Measurements from ENCODE around the gene RNU1-2. TPM values are rescaled to one million over a fixed set of nuclear protein-coding genes. Genes with fewer than 3 reads are reported as not detected.
"Not testable (repeated sequence)": the region's sequence is repeated elsewhere in the genome, so short reads cannot be mapped to it uniquely, and the experiment has no call there.

Gene RNU1-2
- total RNA-seq, 3 donors from 2014 or later, result 1,321 to 1,622 (median 1,616) TPM

DNA sequence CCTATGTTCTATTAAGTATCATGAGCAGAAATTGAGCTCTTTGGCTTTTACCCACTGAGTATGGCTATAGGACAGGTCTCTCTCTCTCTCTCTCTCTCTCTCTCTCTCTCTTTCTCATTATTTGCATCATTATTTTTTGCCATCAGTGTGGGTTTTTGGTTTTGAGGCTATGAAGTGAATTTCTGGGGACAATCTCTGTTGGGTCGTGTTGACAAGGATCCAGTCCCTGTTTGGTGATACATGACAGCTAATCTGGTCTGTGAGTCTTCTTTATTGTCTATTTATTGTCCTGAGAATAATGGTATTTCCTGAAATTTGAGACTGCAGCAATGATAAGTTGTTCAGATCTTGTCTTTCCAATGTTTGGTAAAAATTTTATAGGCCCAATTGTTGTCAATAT lies 1.9 kb downstream of the RNU1-2 start:
- H3K27me3 Mint-ChIP-seq (ENCODE audit: low read depth); H3K9me3 Mint-ChIP-seq; H3K36me3 Mint-ChIP-seq (ENCODE audit: insufficient read depth); ATAC-seq; DNase-seq: not testable (repeated sequence)
- H3K4me1 Mint-ChIP-seq (ENCODE audit: low read depth), result peaks cover 35% of the 10 kb centered on the region
- H3K4me3 Mint-ChIP-seq, result peak overlapping the region; percentile 54

DNA sequence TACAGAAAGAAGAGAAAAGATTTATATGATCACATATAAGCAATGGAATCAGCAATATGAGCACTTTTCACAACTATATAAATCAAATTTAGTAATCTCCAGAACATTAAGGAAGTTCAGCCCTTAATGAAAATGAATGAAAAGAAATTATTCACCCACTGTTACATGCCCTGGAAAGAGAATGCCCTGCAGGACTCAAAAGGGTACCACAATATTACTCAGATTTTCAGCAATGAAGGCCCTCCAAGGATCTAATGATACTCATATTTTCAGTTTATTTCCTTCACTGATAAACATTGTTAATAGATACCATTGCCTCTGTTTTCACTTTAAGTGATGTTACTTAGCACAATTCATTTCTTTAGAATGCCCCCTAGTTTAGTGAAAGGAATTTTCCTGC lies 2.5 kb downstream of the RNU1-2 start:
- not testable (repeated sequence) for DNase-seq; H3K27me3 Mint-ChIP-seq (ENCODE audit: low read depth); H3K36me3 Mint-ChIP-seq (ENCODE audit: insufficient read depth); ATAC-seq; H3K4me3 Mint-ChIP-seq; H3K9me3 Mint-ChIP-seq
- H3K4me1 Mint-ChIP-seq (ENCODE audit: low read depth), result peaks cover 35% of the 10 kb centered on the region

DNA sequence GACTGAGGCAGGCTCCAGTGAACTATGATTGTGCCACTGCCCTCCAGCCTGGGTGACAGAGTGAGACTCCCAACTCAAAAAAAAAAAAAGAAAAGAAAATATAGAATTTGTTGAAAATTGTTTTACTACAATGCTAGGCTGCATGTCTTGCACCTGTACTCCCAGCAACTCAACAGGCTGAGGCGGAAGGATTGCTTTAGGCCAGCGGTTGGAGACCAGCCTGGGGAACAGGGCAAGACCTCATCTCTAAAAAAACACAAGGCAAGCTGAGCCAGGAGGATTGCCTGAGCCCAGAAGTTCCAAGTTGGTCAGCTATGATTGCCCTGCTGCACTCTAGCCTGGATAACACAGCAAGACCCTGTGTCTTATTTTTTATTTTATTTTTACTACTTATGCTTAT lies 3.2 kb downstream of the RNU1-2 start:
- not testable (repeated sequence) for H3K36me3 Mint-ChIP-seq (ENCODE audit: insufficient read depth); H3K4me3 Mint-ChIP-seq; ATAC-seq; H3K27me3 Mint-ChIP-seq (ENCODE audit: low read depth); DNase-seq; H3K9me3 Mint-ChIP-seq
- peaks cover 35% of the 10 kb centered on the region for H3K4me1 Mint-ChIP-seq (ENCODE audit: low read depth)

- Mint-ChIP-seq H3K4me3 (no peak overlapping the region), H3K36me3 (ENCODE audit: insufficient read depth) (no peaks in the 10 kb centered on the region), H3K9me3 (no peaks in the 10 kb centered on the region), H3K27me3 (ENCODE audit: low read depth) (no peaks in the 10 kb centered on the region), H3K4me1 (ENCODE audit: low read depth) (peaks cover 33% of the 10 kb centered on the region)
- DNase-seq (no peak), ATAC-seq (no peak)
Observed at GRCh38 chr1:16900751-16901150, 5.0 kb downstream of the RNU1-2 start.

DNA sequence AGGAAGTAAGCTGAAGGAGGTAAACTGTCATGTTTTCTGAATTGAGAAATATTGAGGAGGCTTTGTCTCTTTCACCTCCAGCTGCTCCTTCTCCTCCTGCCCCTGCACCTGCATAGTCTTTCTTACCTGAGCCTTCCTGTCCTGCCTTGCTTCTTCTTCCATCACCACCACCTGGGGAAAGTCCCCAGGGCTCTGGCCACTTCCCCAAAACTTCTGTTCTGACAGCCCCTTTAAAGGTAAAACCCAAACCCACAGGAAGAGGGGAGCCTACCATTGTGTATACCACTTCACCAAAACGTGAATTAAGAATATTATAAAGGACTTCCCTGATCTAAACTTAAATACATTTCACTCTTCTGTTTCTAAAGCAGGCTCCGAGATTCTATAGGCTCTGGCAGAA lies 5.6 kb downstream of the RNU1-2 start:
- not testable (repeated sequence) for DNase-seq; H3K36me3 Mint-ChIP-seq (ENCODE audit: insufficient read depth); ATAC-seq; H3K4me3 Mint-ChIP-seq; H3K9me3 Mint-ChIP-seq; H3K27me3 Mint-ChIP-seq (ENCODE audit: low read depth)
- peaks cover 33% of the 10 kb centered on the region for H3K4me1 Mint-ChIP-seq (ENCODE audit: low read depth)

DNA sequence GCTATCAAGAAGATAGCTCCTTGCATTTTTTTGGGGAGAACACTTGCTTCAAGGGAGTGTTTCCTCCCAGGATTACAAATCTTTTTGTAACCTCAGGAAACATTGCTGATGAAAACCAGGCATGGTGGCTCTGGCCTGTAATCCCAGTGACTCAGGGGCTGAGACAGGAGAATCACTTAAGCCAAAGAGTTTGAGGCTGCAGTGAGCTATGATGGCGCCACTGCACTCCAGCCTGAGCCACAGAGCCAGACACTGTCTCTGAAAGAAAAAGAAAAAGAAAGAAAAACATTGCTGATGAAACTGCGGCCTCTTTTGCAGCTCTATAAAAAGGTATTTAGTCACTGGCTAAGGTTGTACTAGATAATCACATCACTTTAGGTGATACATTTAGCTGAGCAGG lies 7.3 kb downstream of the RNU1-2 start:
- no peak for ATAC-seq
- Mint-ChIP-seq H3K9me3 (no peaks in the 10 kb centered on the region), H3K4me3 (no peak overlapping the region)

DNA sequence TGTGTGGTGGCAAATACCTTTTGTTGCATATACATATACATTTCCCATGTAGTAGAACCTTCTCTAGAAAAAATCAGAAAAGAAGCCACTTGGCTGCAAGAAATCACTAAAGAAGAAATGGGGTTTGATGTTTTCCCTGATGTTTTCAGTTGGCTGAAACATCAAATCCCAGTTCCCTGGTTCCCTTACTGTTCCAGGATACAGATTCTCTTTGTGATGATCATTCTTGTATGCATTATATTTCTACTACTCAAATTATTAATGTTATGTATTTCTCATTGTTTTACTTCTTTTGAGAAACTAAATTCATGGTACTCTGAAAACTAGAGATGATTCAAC lies 7.6 kb downstream of the RNU1-2 start:
- Mint-ChIP-seq H3K9me3 (no peaks in the 10 kb centered on the region), H3K36me3 (ENCODE audit: insufficient read depth) (no peaks in the 10 kb centered on the region), H3K4me3 (no peak overlapping the region), H3K4me1 (ENCODE audit: low read depth) (peaks cover 18% of the 10 kb centered on the region), H3K27me3 (ENCODE audit: low read depth) (no peaks in the 10 kb centered on the region)
- ATAC-seq (no peak), DNase-seq (no peak)

More for the DNA sequence above, 7.3 kb downstream of the RNU1-2 start:
- no peaks in the 10 kb centered on the region for H3K36me3 Mint-ChIP-seq (ENCODE audit: insufficient read depth)
- H3K27me3 Mint-ChIP-seq (ENCODE audit: low read depth), result no peaks in the 10 kb centered on the region
- H3K4me1 Mint-ChIP-seq (ENCODE audit: low read depth), result peaks cover 20% of the 10 kb centered on the region
- DNase-seq, result no peak

DNA sequence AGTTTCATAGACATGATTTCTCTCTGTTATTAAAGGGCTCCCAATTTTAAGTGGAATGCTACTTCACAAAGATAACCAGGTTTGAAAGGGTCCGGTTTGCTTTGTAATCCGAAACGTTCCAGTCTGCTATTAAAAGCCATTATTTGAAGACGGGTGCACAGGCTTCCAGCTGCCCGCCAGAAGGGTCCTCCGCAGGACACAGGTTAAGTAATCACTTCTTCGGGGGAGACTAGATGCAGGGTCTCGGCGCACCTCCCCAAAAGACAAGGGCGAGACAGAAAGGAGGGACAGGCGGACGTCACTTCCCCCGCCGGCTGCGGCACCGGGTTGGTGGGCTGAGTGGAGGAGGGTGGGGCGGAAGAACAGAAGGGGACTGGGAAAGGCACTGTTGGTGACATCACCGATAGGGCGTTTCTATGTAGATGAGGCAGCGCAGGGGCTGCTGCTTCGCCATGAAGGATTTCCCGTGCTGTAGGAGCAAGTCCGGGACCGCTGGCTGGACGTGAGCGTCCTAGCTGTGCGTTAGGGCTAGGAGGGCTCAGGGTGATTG lies 8.9 kb downstream of the RNU1-2 start:
- H3K9me3 Mint-ChIP-seq, result no peaks in the 10 kb centered on the region
- no peaks in the 10 kb centered on the region for H3K36me3 Mint-ChIP-seq (ENCODE audit: insufficient read depth)
- peaks cover 16% of the 10 kb centered on the region for H3K4me1 Mint-ChIP-seq (ENCODE audit: low read depth)
- no peaks in the 10 kb centered on the region for H3K27me3 Mint-ChIP-seq (ENCODE audit: low read depth)
- DNase-seq (peak; percentile 98), ATAC-seq (peak; percentile 89 to 91)
- no peak overlapping the region for H3K4me3 Mint-ChIP-seq

GRCh38 chr1:16905110-16905867 lies 9.5 kb downstream of the RNU1-2 start:
- peak; percentile 77 to 84 for ATAC-seq
- peaks cover 16% of the 10 kb centered on the region for H3K4me1 Mint-ChIP-seq (ENCODE audit: low read depth)
- no peaks in the 10 kb centered on the region for H3K9me3 Mint-ChIP-seq
- no peak for DNase-seq
- H3K4me3 Mint-ChIP-seq, result no peak overlapping the region
- H3K36me3 Mint-ChIP-seq (ENCODE audit: insufficient read depth), result no peaks in the 10 kb centered on the region
- H3K27me3 Mint-ChIP-seq (ENCODE audit: low read depth), result no peaks in the 10 kb centered on the region

- no peaks in the 10 kb centered on the region for H3K27me3 Mint-ChIP-seq (ENCODE audit: low read depth)
- DNase-seq (no peak), ATAC-seq (peak in 1 of 2 donors; percentile 3)
- H3K4me3 Mint-ChIP-seq, result no peak overlapping the region
- peaks cover 10% of the 10 kb centered on the region for H3K4me1 Mint-ChIP-seq (ENCODE audit: low read depth)
- H3K36me3 Mint-ChIP-seq (ENCODE audit: insufficient read depth), result no peaks in the 10 kb centered on the region
- no peaks in the 10 kb centered on the region for H3K9me3 Mint-ChIP-seq
Observed at GRCh38 chr1:16905868-16906702, 10.3 kb downstream of the RNU1-2 start.

- Mint-ChIP-seq H3K4me1 (ENCODE audit: low read depth) (peaks cover 5% of the 10 kb centered on the region), H3K4me3 (no peak overlapping the region), H3K9me3 (no peaks in the 10 kb centered on the region), H3K27me3 (ENCODE audit: low read depth) (no peaks in the 10 kb centered on the region), H3K36me3 (ENCODE audit: insufficient read depth) (no peaks in the 10 kb centered on the region)
- no peak for DNase-seq
- ATAC-seq, result no peak
Observed at GRCh38 chr1:16906873-16907272, 11.1 kb downstream of the RNU1-2 start.

DNA sequence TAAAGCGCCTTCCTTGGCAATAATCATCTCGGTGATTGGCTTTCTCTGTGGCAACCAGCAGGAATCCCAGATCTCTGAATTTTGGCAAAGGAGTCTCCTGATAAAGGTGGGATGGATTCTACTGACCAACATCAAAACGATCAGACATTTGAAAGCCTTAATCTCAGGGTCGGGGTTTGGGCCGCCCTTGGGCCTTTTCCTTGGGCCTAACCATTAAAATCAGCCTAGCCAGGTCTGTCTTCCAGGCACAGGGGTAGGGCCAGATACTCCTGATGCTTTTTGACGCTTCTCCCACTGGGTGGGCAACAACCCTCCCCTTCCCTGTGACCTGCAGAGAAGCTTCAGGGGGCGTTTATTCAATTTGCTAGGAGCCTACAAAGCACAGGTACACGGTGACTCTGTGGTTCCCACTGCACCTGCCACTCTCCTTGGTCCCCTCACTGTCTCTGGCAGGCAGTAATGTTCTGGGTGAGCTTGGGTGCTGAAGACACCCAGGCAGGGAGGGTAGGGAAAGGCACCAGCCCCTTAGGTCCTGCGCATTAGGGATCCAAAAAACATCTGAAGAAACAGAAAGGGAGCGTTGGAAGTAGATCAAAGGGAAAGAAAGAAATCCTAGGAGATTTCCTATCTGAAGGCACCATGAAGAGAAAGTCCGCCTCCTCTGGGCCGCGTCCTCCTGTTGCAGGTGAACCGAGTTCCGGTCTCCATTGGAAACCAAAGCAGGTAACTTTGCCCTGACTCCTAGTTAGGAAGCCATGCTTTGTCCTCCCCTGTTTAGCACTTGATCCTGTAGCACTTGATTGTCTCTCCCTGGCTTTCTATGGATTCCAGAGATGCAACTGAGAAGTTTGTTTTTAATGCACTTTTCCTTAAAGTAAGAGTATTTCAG lies 12.3 kb downstream of the RNU1-2 start:
- Mint-ChIP-seq H3K27me3 (ENCODE audit: low read depth) (no peaks in the 10 kb centered on the region), H3K9me3 (no peaks in the 10 kb centered on the region), H3K4me1 (ENCODE audit: low read depth) (peaks cover 15% of the 10 kb centered on the region), H3K36me3 (ENCODE audit: insufficient read depth) (no peaks in the 10 kb centered on the region), H3K4me3 (no peak overlapping the region)
- DNase-seq (no peak), ATAC-seq (no peak)

DNA sequence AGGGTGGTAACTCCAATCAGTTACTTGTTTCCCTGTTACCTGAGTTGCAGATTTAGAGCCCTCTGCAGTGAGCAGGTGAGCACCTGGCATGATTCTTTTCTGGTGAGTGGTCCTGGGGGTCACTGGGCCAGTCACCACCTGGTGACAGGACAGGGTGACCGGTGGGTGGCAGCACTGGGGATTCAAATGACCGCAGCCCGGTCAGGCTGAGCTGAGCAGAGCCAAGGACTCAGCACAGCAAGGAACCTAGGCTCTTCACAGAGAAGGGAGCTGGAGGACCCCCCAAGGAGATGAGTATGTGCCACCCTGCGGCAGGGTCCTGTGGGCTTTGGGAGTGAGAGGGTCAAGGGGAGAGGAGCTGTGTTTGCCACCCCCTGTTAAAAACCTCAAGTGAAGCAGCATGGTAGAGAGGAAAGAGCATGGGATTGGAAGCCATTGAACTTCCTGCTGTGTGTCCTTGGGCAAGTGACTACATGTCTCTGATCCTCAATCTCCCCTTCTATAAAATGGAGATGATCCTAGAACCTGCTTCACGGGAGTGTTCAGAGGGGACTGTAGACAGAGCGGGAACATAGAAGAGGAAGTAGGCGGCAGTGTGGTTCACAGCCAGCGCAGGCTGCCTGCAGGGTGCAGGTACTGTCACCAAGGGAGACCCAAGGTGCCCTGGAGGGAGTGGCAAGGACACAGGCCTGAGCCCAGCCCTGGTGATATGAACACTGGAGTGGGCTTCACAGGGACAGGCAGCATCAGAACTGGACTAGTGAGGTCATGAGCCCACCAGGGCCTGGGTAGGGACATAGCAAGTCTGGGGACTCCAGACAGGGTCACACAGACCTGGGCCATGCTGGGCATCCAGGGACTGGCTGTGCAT lies 16.3 kb downstream of the RNU1-2 start:
- Mint-ChIP-seq H3K4me3 (peak overlapping the region; percentile 79), H3K4me1 (ENCODE audit: low read depth) (peaks cover 36% of the 10 kb centered on the region)
- ATAC-seq; H3K36me3 Mint-ChIP-seq (ENCODE audit: insufficient read depth); H3K27me3 Mint-ChIP-seq (ENCODE audit: low read depth); DNase-seq; H3K9me3 Mint-ChIP-seq: not testable (repeated sequence)
